ENCODE data around the gene MAEA.

The MAEA gene

DNA sequence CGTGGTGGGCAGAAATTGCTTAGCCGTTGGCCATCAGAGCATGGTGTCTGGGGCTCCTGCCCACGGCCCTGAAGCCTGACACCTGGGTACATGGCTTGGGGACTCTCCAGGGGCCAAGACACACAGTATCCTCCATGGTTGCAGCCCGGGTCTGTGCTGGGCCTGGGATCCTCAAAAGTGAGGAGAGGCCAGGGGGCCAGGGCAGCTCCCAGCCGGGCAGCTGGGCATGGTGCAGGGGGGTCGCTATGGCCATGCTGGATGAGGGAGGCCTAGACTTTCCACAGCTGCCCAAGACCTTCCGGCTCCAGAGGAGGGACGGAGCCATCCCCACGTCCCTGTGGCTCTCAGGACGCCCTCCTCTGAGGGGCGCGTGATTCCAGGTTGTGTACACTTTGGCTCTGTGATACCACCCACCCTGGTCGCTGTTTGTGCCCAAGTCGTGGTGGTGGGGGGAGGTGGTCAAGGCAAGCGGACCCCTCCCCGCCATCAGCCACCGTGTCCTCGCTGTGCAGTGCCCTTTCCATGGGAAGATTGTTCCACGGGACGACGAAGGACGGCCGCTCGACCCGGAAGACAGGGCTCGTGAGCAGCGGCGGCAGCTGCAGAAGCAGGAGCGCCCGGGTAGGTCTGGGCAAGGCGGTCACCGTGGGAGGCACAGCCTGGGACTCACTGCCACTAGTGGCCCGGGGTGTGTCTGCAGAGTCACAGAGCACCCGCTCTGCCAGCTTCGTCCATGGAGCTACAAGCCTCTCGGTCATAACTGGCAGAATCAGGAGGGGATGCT, 90.9 kb downstream of the MAEA start:
- no peak for DNase-seq (ENCODE audit: low spot score)

DNA sequence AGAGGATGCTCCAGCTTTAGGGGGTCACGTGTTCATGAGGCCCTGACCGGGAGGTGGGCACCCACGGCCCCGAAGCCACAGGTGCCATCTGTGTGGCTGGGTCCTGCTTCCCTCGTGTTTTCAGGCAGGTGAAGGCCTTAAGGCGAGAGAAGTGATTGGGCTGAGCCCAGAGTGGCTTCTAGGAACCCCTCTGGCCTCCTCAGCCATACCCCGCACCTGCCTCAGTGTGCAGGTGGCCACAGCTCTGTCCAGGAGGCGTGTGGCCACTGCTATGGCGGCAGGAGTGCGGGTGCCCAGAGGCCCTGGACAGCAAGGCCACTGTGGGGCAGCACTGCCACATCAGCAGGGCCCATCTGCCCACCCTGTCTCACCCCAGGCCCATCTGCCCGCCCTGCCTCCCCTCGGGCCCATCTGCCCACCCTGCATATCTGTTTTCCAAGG, 91.5 kb downstream of the MAEA start:
- DNase-seq (ENCODE audit: low spot score): no peak

DNA sequence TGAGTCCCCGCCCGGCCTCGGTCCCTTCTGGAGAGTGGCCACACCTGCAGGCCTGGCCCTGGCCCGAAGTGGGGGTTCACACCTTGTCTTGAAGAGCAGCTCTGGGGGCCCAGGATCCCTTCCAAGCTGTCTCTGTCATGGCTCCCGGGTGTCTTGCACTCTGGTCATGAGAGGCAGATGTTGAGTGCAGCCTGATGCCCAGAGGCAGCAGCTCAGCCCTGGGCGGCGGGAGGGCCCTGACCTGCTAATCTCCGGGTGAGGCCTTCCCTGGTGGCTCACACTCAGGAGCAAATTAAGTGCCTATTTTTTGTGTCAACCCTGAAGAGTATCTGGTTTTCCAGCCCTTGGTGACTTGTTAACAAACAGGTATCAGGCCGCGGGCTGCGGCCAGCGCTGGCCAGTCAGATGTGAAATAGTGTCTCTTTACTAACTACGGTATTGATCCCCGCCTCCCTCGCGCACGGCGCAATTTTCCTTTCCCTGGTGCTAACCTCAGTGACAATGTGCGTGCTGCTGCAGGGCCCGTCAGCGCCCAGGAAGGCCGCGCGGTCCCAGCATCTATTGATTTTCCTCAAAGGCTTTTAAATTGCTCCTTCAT, 92.4 kb downstream of the MAEA start:
- no peak for DNase-seq (ENCODE audit: low spot score)

DNA sequence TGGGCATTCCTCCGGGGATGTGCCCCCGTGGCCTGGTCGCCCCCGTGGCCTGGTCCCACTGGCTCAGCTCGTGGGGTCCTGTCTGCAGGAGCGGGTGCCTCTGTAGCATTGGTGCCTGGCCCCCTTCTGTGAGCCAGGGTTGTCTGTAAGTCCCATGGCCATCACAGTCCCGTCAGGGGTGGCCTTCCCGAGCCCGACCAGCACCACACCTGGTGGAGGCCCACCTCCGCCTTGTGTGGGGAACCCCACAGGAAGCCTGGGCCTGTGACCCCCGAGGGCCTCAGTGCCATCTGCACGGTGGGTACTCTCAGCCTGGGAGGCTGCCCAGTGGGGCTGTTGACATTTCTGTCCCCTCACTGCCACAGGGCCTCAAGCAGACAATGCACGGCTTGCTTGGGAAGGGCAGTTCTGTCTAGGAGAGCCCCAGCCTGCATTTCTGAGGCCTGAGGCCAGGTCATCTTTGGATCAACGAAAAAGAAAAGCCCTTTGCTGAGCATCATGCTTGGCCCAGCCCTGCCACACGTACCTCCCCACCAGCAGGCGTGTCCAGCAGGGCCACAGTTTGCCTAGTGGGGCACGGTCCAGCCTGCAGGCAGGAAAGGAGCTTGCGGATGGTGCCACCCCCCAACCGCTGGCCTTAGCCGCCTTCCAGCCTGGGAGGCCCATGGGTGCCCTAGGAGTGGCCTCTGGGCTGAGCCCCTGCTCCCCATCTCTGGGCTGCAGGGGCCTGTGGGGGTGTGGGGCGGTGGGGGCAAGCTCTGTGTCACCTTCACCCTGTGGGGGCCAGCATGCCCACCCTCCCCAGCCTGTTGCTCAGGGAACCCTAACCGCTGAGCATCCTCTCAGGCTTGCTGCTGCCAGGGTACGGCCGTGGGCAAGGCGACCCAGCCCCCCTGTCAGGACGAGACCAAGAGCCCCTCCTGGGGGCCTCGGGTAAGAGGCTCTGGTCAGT, 93.4 kb downstream of the MAEA start:
- DNase-seq (ENCODE audit: low spot score): no peak

DNA sequence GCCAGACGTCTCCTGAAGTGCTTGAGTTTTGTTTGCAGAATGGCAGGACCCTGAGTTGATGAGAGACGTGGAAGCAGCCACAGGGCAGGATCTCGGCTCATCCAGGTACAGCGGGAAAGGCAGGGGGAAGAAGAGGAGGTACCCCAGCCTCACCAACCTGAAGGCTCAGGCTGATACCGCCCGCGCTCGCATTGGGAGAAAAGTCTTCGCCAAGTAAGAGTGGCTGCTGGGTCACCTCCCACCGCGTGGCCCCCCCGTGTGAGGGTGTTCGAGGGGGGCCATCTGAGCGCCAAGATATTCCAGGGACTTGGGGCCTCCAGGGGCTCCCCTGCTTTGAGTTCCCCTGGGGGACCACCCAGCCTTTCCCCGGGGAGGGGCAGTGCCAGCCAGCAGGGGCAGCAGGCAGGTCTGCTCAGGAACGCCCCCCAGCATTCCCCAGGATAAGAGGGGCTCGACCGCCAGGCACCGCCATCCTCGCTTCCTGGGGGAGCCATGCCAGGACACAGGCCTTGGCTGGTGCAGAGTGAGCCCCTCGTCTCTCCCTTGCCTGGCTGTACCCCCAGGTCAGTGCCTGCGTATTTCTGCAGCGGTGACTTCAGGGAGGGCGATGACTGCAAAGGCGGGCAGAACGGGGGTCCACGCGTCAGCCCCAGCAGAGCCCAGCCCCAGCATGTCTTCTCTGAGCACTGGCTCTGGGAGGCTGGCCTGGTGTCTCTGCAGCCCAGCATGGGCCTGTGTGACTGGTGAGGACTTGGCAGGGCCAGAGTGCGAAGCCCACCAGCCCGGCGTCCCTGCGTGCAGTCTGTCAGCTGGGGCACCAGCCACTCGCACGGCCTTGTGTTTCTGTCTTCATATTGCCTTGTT, 94.3 kb downstream of the MAEA start:
- DNase-seq (ENCODE audit: low spot score): no peak

DNA sequence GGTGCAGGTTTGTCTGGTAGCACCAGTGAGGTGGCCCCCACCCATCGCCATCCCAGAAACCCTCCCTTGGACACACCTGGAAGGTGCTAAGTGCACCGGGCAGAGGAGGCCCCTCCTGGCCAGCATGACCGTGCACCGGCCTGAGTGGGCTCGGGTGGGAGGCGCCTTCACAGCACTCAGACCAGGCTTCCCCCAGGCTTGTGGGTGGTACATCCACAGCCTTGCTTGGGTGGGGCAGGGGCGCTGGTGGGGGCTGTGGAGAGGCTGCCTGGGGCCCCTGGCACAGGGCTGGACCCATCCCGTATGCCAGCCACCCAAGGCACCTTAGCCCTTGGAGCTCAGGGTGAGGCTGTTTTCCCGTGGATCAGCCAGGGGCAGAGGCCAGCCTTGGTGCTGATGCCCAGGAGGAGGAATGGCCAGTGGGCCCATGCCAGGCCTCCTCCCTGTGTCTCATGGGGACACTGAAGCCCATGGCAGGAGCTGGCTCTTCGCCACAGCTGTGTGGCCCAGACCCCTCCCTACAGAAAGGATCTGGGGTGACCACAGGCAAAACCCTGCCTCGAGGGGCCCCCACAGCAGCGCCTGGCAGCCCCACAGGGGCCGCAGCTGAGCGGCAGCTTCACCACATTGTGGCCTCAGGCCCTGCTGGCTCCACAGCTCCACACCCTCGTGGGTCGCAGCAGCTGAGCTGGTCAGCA, 95.1 kb downstream of the MAEA start:
- DNase-seq (ENCODE audit: low spot score): no peak

DNA sequence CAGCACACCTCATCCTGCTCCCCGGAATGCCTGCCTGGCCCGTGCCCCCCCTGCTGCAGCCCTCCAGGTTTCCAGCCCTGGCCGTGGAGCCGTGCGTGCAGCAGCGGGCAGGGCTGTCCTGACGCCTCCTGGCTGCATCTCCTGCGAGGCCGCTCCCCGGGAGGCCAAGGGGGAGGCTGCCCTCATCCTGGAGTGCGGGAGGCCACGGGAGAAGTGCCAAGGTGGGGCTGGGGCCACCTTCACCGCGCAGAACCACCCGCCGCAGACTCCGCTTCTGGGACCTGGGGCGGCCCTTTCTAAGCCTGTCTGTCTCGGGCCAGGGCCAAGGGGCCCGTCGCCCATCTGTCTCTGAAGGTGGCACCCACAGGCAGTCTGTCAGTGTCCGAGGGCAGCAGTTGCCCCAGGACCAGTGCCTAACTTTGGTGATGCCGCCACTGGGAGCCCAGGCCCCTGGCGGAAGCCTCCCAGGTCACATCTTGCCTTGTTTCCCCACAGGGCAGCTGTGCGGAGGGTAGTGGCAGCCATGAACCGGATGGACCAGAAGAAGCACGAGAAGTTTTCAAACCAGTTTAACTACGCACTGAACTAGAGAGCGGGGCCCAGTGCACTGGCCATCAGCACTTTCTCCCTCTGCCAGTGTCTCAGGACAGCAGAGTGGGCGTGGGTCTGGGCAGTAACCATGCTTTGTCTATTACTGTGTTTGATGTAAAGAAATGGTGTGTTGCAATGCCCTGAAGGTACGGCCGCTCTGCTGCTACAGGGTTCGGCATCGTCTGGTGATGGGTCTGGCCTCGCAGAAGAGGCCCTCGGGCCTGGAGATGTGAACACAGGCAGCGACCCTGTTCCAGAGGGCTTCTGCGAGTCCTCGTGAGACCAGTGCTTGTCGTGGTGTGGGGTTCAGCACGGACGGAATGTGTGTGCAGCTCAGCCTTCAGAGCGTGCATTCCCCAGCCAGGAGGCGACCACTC, 96.0 kb downstream of the MAEA start:
- DNase-seq (ENCODE audit: low spot score): no peak

Measured in CD4-positive, alpha-beta T cell treated with Interleukin-15 for 4 hours (primary cell).